H1 (cell line): ENCODE measurements around the gene NR2F1-AS1. TPM values are rescaled to one million over a fixed set of nuclear protein-coding genes. Genes with fewer than 3 reads are reported as not detected.

Experiments
- CBX8 ChIP-seq: fragments of 300-800, 300-1000 bp; sonication (generic); IDR thresholded peaks from 2 replicates; pipeline ENCODE4 v1.7.1; 2016; ENCODE audit warnings: low read depth, low read length, borderline replicate concordance
- CTBP2 ChIP-seq: IDR thresholded peaks from 2 replicates; pipeline ENCODE4 v1.7.0; 2011; ENCODE audit warnings: borderline replicate concordance, mild to moderate bottlenecking, moderate library complexity, mixed read lengths, low read length; ENCODE audit not compliant: insufficient read depth, insufficient read length
- HDAC2 ChIP-seq, 2 experiments: fragments of 300-600 bp in 1 of 2; sonication (generic) in 1 of 2; IDR thresholded peaks; 2 replicates each; pipeline ENCODE4 v1.6.1; 2011 to 2012; ENCODE audit warnings: low read depth in 2 of 2, low read length in 2 of 2, mild to moderate bottlenecking in 2 of 2, moderate library complexity in 2 of 2, borderline replicate concordance in 1 of 2, inconsistent platforms in 1 of 2
- NRF1 ChIP-seq: IDR thresholded peaks from 2 replicates; pipeline ENCODE4 v1.6.1; 2011; ENCODE audit warnings: mild to moderate bottlenecking, low read depth, low read length, improper control_type of control experiment
- POLR2AphosphoS5 ChIP-seq: IDR thresholded peaks from 2 replicates; pipeline ENCODE4 v1.6.1; 2011; ENCODE audit warnings: low read depth, low read length
- RNF2 ChIP-seq: fragments of 200-900, 300-1000 bp; sonication (generic); IDR thresholded peaks from 2 replicates; pipeline ENCODE4 v1.7.1; 2016; ENCODE audit warnings: borderline replicate concordance, low read depth, mild to moderate bottlenecking, antibody characterized with exemption, low read length; ENCODE audit not compliant: poor library complexity, severe bottlenecking; ENCODE audit errors: missing control alignments
- SIRT6 ChIP-seq: IDR thresholded peaks from one replicate; pipeline ENCODE4 v1.7.1; 2012; ENCODE audit warnings: low read length, inconsistent platforms
- SP1 ChIP-seq: IDR thresholded peaks from 2 replicates; pipeline ENCODE4 v1.6.1; 2011; ENCODE audit warnings: low read depth, low read length
- SP4 ChIP-seq: IDR thresholded peaks from 2 replicates; pipeline ENCODE4 v1.6.1; 2012; ENCODE audit warnings: low read length, inconsistent platforms
- SUZ12 ChIP-seq: fragments of 200-600 bp; sonication (generic); IDR thresholded peaks from 2 replicates; pipeline ENCODE4 v1.6.1; 2012; ENCODE audit warnings: mild to moderate bottlenecking, inconsistent platforms, low read length, moderate library complexity, mixed read lengths
- polyA plus RNA-seq, 7 experiments: library from polyadenylated mRNA; depleted of rRNA in 3 of 7; stranded (reverse) in 5 of 7; unstranded in 2 of 7; fragments of >200 nt in 5 of 7; fragments of 200-250 nt in 2 of 7; gene quantifications; 1 replicate in 5 of 7; 2 replicates in 1 of 7; 4 replicates in 1 of 7; pipeline versions ENCODE4 v1.2.1 to v1.2.3, GENCODE V29; 2011 to 2013; ENCODE audit warnings: missing spikeins in 2 of 7, mixed read lengths in 2 of 7
- total RNA-seq: library from RNA; stranded (reverse); fragmentation: NEBNext Ultra II Directional; extraction: Animal tissue kit (Norgen Biotek cat#: 25700); gene quantifications from 2 replicates; pipeline ENCODE4 v1.2.1, GENCODE V29; 2021

The NR2F1-AS1 gene
- total and polyA plus RNA-seq, 2 of the 8 experiments (the other 6 are each of a cell fraction or from before 2014, with no cell fraction given), result 1.6 to 5.6 TPM

GRCh38 chr5:93610581-93611272, 29.7 kb upstream of the NR2F1-AS1 start (continued):
- no peak for TF ChIP-seq SIRT6
- peak; percentile 67; the same call in 1 of the 2 replicates for TF ChIP-seq CBX8
- TF ChIP-seq NRF1, result no peak
- TF ChIP-seq SP4, result no peak
- TF ChIP-seq POLR2AphosphoS5, result no peak
- peak; percentile 79 for TF ChIP-seq SUZ12
- TF ChIP-seq RNF2, result peak; percentile 98
- no peak for TF ChIP-seq CTBP2
- TF ChIP-seq SP1, result no peak
- no peak for TF ChIP-seq HDAC2 (IDR thresholded peaks at IDR 0.05; ENCODE audit: borderline replicate concordance in 1 of 2, low read depth in 2 of 2, low read length in 2 of 2)
